PFSK-1 (cell line): ENCODE data around the gene LMO4.

Source experiments
- FOXP2 ChIP-seq: optimal IDR thresholded peaks from 2 replicates; pipeline ENCODE3; 2011; ENCODE audit warnings: borderline replicate concordance, control low read depth, inconsistent platforms; ENCODE audit not compliant: insufficient read depth; ENCODE audit errors: extremely low read length, extremely low read depth
- POLR2AphosphoS5 ChIP-seq: IDR thresholded peaks from 2 replicates; pipeline ENCODE4 v1.6.1; 2012; ENCODE audit warnings: low read depth, mild to moderate bottlenecking, control low read depth, low read length, moderate library complexity
- REST ChIP-seq, 2 experiments: IDR thresholded peaks; 2 replicates each; pipeline versions ENCODE4 v1.6.1 to v1.8.0; 2011 to 2012; ENCODE audit warnings: low read depth in 2 of 2, low read length in 2 of 2, control low read depth in 1 of 2, inconsistent platforms in 1 of 2, mild to moderate bottlenecking in 1 of 2, moderate library complexity in 1 of 2; ENCODE audit not compliant: insufficient read depth in 1 of 2
- SIN3A ChIP-seq: IDR thresholded peaks from 2 replicates; pipeline ENCODE4 v1.6.1; 2012; ENCODE audit warnings: mild to moderate bottlenecking, low read length, moderate library complexity, borderline replicate concordance; ENCODE audit not compliant: insufficient read depth
- TAF1 ChIP-seq: IDR thresholded peaks from 2 replicates; pipeline ENCODE4 v1.6.1; 2012; ENCODE audit warnings: low read length, control low read depth, borderline replicate concordance; ENCODE audit not compliant: insufficient read depth

LMO4 gene

GRCh38 chr1:87369736-87370478 is 41.2 kb downstream of the LMO4 start:
- TF ChIP-seq TAF1 (no peak), REST (IDR thresholded peaks at IDR 0.05; ENCODE audit: insufficient read depth in 1 of 2, low read depth in 2 of 2, low read length in 2 of 2) (no peak), FOXP2 (no peak), POLR2AphosphoS5 (no peak), SIN3A (no peak)

GRCh38 chr1:87370544-87370943 is 41.9 kb downstream of the LMO4 start:
- TF ChIP-seq REST (IDR thresholded peaks at IDR 0.05; ENCODE audit: insufficient read depth in 1 of 2, low read depth in 2 of 2, low read length in 2 of 2) (no peak), SIN3A (no peak), FOXP2 (no peak), TAF1 (no peak), POLR2AphosphoS5 (no peak)

GRCh38 chr1:87379306-87379705 is 50.6 kb downstream of the LMO4 start:
- TF ChIP-seq TAF1 (no peak), FOXP2 (no peak), POLR2AphosphoS5 (no peak), REST (IDR thresholded peaks at IDR 0.05; ENCODE audit: insufficient read depth in 1 of 2, low read depth in 2 of 2, low read length in 2 of 2) (no peak), SIN3A (no peak)

- no peak for TF ChIP-seq FOXP2
- TF ChIP-seq TAF1, result no peak
- no peak for TF ChIP-seq SIN3A
- TF ChIP-seq POLR2AphosphoS5, result no peak
- TF ChIP-seq REST (IDR thresholded peaks at IDR 0.05; ENCODE audit: insufficient read depth in 1 of 2, low read depth in 2 of 2, low read length in 2 of 2), result no peak
Measured at GRCh38 chr1:87386217-87386790, 57.6 kb downstream of the LMO4 start.
